GM23338 (cell line): Measurements from ENCODE around the gene CHST2.

Experiments
- CTCF ChIP-seq, 2 experiments: fragments of 200-600 bp in 1 of 2; sonication (generic) in 1 of 2; conservative IDR thresholded peaks; 2 replicates each; pipeline versions ENCODE4 v1.5.1 to v1.6.1; 2016 to 2017; ENCODE audit warnings: antibody characterized with exemption in 2 of 2, low read depth in 2 of 2, mild to moderate bottlenecking in 2 of 2, moderate library complexity in 1 of 2
- EZH2 ChIP-seq: fragments of 200-600 bp; sonication (generic); IDR thresholded peaks from one replicate; pipeline ENCODE4 v1.8.0; 2017; ENCODE audit warnings: antibody characterized with exemption, mild to moderate bottlenecking, low read depth; ENCODE audit not compliant: unreplicated experiment

- no peak for TF ChIP-seq EZH2
- TF ChIP-seq CTCF (conservative IDR thresholded peaks at IDR 0.05; ENCODE audit: low read depth in 2 of 2): no peak
Measured at GRCh38 chr3:143152043-143152442, 32.5 kb downstream of the CHST2 start.
